Omental fat pad (tissue), 4 donors: ENCODE results near the gene DMWD. TPM values are rescaled to one million over a fixed set of nuclear protein-coding genes. Genes with fewer than 3 reads are reported as not detected.
A peak's percentile ranks its signal among the peaks of the same experiment; 100 is the strongest.

Experiments used
- ATAC-seq: fragments of 150-250 bp; one replicate; pipeline ENCODE4 v1.9.1; 2016; ENCODE audit warnings: mild to moderate bottlenecking, moderate library complexity; ENCODE audit not compliant: low FRiP score
- DNase-seq: peaks from one replicate; pipeline ENCODE4 v3.0.0-alpha.2; 2019; ENCODE audit warnings: low spot score
- CTCF ChIP-seq, 3 donors: fragments of 450-650 bp; IDR thresholded peaks; one replicate each; pipeline ENCODE4 v1.5.1; 2016 to 2017; ENCODE audit warnings: antibody characterized with exemption in 3 of 3, mild to moderate bottlenecking in 3 of 3, moderate library complexity in 2 of 3
- total RNA-seq, 4 donors: library from RNA; depleted of rRNA; stranded (reverse); fragments of >200 nt; gene quantifications; one replicate each; pipeline ENCODE4 v1.1.0, GENCODE V29; 2016

Gene DMWD
- total RNA-seq, 4 donors from 2014 or later = 26.2 to 42.5 (median 35.9) TPM

DNA sequence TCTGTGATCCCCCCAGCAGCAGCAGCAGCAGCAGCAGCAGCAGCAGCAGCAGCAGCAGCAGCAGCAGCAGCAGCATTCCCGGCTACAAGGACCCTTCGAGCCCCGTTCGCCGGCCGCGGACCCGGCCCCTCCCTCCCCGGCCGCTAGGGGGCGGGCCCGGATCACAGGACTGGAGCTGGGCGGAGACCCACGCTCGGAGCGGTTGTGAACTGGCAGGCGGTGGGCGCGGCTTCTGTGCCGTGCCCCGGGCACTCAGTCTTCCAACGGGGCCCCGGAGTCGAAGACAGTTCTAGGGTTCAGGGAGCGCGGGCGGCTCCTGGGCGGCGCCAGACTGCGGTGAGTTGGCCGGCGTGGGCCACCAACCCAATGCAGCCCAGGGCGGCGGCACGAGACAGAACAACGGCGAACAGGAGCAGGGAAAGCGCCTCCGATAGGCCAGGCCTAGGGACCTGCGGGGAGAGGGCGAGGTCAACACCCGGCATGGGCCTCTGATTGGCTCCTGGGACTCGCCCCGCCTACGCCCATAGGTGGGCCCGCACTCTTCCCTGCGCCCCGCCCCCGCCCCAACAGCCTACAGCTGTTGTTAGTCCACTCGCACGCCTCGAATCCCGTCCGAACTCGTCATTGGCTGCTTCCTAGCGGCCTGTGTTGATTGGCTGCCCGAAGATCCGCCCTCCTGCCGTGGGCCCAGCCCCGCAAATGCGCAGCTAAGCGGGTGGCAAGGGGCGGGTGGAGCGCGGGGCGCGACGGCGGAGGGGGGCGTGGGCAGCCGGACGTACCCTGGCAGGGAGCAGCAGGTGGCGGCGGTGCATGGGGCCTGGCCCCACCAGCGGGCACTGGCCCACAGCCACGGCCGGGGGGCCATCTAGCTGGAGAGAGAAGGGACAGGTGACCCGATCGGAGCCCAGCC lies 22.2 kb downstream of the DMWD start:
- peak in 2 of 3 donors; percentile 60 to 94 for TF ChIP-seq CTCF (IDR thresholded peaks at IDR 0.05)
- ATAC-seq = peak; percentile 75

GRCh38 chr19:45769821-45770191 lies 22.8 kb downstream of the DMWD start:
- no peak for ATAC-seq
- DNase-seq = no peak
- no peak for TF ChIP-seq CTCF (IDR thresholded peaks at IDR 0.05)

More for the DNA sequence above, 22.2 kb downstream of the DMWD start:
- DNase-seq = peak; percentile 83

DNA sequence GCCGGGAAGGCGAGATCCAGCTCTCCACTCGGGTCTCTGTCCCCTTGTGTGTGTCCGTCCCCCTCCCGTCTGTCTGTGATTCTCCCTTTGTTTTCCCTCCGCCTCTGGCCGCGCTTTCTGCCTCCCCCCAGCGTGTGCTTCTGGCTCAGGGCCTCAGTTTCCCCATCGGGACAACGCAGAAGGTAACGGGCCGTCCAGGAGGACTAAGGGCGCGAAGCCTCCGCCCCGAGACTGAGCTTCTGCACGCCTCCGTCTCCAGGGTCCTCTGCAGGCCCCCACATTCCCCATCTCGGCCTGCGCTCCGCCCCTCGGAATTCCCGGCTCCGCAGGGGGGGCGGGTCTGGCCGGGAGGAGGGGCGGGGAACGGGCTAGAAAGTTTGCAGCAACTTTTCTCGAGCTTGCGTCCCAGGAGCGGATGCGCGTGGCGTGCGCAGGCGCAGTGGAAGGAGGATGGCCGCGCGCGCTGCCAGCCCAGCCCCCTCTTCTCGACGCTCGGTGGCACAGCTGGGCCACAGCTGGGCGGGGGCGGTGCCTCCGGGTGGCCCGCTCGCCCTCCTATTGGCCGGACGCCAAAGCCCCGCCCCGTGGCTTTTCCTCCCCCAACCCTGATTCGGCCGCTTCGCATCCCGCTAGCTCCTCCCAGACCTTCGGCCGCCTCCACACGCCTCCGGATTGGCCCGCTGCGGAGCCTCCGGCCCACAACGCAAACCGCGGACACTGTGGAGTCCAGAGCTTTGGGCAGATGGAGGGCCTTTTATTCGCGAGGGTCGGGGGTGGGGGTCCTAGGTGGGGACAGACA lies 23.5 kb downstream of the DMWD start, which contains the start of gene SIX5:
SIX5 (minus strand) TSS at position 269 of the 799 bp plus-strand sequence. CDS start 408 bp downstream, outside the sequence.
- TF ChIP-seq CTCF (IDR thresholded peaks at IDR 0.05) = no peak
- DNase-seq (peak; percentile 96), ATAC-seq (peak; percentile 61)

- ATAC-seq = no peak
- DNase-seq = no peak
- TF ChIP-seq CTCF (IDR thresholded peaks at IDR 0.05) = no peak
These were observed 24.0 kb downstream of the DMWD start for GRCh38 chr19:45768655-45768983.

- no peak for TF ChIP-seq CTCF (IDR thresholded peaks at IDR 0.05)
- DNase-seq (no peak), ATAC-seq (no peak)
These were observed 24.6 kb downstream of the DMWD start for GRCh38 chr19:45767881-45768654.

DNA sequence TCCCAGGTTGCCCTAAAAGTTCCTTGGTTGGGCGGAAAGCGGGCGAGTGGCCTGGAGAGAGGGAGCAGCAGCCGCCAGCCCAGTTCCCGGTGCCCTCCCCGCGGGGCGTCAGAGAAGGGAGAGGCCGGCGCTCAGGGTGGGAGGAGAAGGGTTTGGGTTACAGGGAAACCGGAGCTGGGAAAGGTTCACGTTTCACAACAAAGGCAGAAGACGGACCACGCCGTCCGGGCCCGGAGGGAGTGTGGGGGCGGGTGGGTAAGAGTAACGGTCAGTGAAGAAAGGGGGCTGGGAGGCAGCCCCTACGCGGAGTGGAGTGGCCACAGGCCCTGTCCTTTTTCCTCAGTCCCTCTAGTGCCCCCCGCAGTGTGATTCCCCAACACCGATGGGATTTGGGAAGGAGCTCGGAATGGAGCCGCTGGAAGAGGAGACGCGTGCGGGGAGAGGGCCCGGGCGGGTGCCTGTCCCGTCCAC lies 25.2 kb downstream of the DMWD start:
- no peak for TF ChIP-seq CTCF (IDR thresholded peaks at IDR 0.05)
- ATAC-seq = peak; percentile 34
- DNase-seq = peak; percentile 55
